NCI-H2107 treated with DMSO at 0.1 percent for 48 hours (cell line): ENCODE results near the gene DMRT1.

Experiments used
- DNase-seq: peaks from one replicate; lab custom pipeline; 2025; ENCODE audit not compliant: unreplicated experiment; lab: John Stamatoyannopoulos, UW

Gene DMRT1

GRCh38 chr9:920927-921326, 79.4 kb downstream of the DMRT1 start:
- DNase-seq = no peak

- DNase-seq = no peak
These were observed 80.7 kb downstream of the DMRT1 start for GRCh38 chr9:922171-922570.

GRCh38 chr9:922731-923130, 81.2 kb downstream of the DMRT1 start:
- DNase-seq = no peak

GRCh38 chr9:926976-927375, 85.5 kb downstream of the DMRT1 start:
- DNase-seq = no peak

- DNase-seq = no peak
These were observed 87.0 kb downstream of the DMRT1 start for GRCh38 chr9:928363-929042.

GRCh38 chr9:929719-930118, 88.2 kb downstream of the DMRT1 start:
- no peak for DNase-seq

- DNase-seq = no peak
These were observed 91.9 kb downstream of the DMRT1 start for GRCh38 chr9:933356-933755.

GRCh38 chr9:935348-935965, 94.0 kb downstream of the DMRT1 start:
- DNase-seq = no peak

GRCh38 chr9:942805-943580, 101.5 kb downstream of the DMRT1 start:
- DNase-seq = no peak

GRCh38 chr9:947985-948384, 106.5 kb downstream of the DMRT1 start:
- no peak for DNase-seq

- DNase-seq = no peak
These were observed 107.0 kb downstream of the DMRT1 start for GRCh38 chr9:948497-948896.

- no peak for DNase-seq
These were observed 108.6 kb downstream of the DMRT1 start for GRCh38 chr9:950139-950538.

- no peak for DNase-seq
These were observed 111.0 kb downstream of the DMRT1 start for GRCh38 chr9:952546-952945.

- DNase-seq = no peak
These were observed 117.6 kb downstream of the DMRT1 start for GRCh38 chr9:959105-959504.

- no peak for DNase-seq
These were observed 118.4 kb downstream of the DMRT1 start for GRCh38 chr9:959914-960313.

- no peak for DNase-seq
These were observed 120.5 kb downstream of the DMRT1 start for GRCh38 chr9:962023-962422.

GRCh38 chr9:965497-965896, 124.0 kb downstream of the DMRT1 start:
- no peak for DNase-seq

GRCh38 chr9:966870-967269, 125.4 kb downstream of the DMRT1 start:
- no peak for DNase-seq

GRCh38 chr9:967436-967835, 125.9 kb downstream of the DMRT1 start:
- DNase-seq = no peak

- DNase-seq = no peak
These were observed 126.6 kb downstream of the DMRT1 start for GRCh38 chr9:967903-968641.

GRCh38 chr9:969310-970150, 128.0 kb downstream of the DMRT1 start:
- no peak for DNase-seq
